HG03469 (cell line): ENCODE data around the gene SMLR1.
"Not testable (repeated sequence)": the region's sequence is repeated elsewhere in the genome, so short reads cannot be mapped to it uniquely, and the experiment has no call there.

Experiments
- ATAC-seq: cut with Tn5 transposase; IDR thresholded peaks from one replicate; pipeline ENCODE4 v1.9.1; 2021; ENCODE audit warnings: mild to moderate bottlenecking, moderate library complexity, moderate number of reproducible peaks; ENCODE audit not compliant: unreplicated experiment

SMLR1 gene

GRCh38 chr6:130827247-130828149, at the start of gene SMLR1:
Gene SMLR1 (plus strand): TSS chr6:130827406. CDS start chr6:130827414, 8 bp downstream.
- no peak for ATAC-seq

GRCh38 chr6:130778946-130779657, 48.1 kb upstream of the SMLR1 start:
- no peak for ATAC-seq

GRCh38 chr6:130779658-130780033, 47.6 kb upstream of the SMLR1 start:
- ATAC-seq: no peak

GRCh38 chr6:130780122-130780521, 47.1 kb upstream of the SMLR1 start:
- ATAC-seq: no peak

GRCh38 chr6:130781557-130781956, 45.6 kb upstream of the SMLR1 start:
- no peak for ATAC-seq

GRCh38 chr6:130783416-130784107, 43.6 kb upstream of the SMLR1 start:
- no peak for ATAC-seq

- ATAC-seq: no peak
Observed at GRCh38 chr6:130787726-130788500, 39.3 kb upstream of the SMLR1 start.

- no peak for ATAC-seq
Observed at GRCh38 chr6:130788954-130789353, 38.3 kb upstream of the SMLR1 start.

- ATAC-seq: no peak
Observed at GRCh38 chr6:130794010-130794697, 33.1 kb upstream of the SMLR1 start.

- ATAC-seq: no peak
Observed at GRCh38 chr6:130794738-130795137, 32.5 kb upstream of the SMLR1 start.

- ATAC-seq: no peak
Observed at GRCh38 chr6:130796313-130796905, 30.8 kb upstream of the SMLR1 start.

GRCh38 chr6:130797061-130797460, 30.1 kb upstream of the SMLR1 start:
- no peak for ATAC-seq

- not testable (repeated sequence) for ATAC-seq
Observed at GRCh38 chr6:130801368-130801767, 25.8 kb upstream of the SMLR1 start.

- no peak for ATAC-seq
Observed at GRCh38 chr6:130810307-130811030, 16.7 kb upstream of the SMLR1 start.

- no peak for ATAC-seq
Observed at GRCh38 chr6:130811932-130812331, 15.3 kb upstream of the SMLR1 start.

- no peak for ATAC-seq
Observed at GRCh38 chr6:130814506-130814905, 12.7 kb upstream of the SMLR1 start.

GRCh38 chr6:130815200-130816071, 11.8 kb upstream of the SMLR1 start:
- ATAC-seq: no peak

GRCh38 chr6:130822736-130823135, 4.5 kb upstream of the SMLR1 start:
- ATAC-seq: no peak
